ENCODE data around the gene CCDC154. TPM values are rescaled to one million over a fixed set of nuclear protein-coding genes. Genes with fewer than 3 reads are reported as not detected.
A peak's percentile ranks its signal among the peaks of the same experiment; 100 is the strongest.

Gene CCDC154
- total and polyA plus RNA-seq, 9 of the 15 experiments (the other 6 are each of a cell fraction or from before 2014, with no cell fraction given): 0.15 to 1.4 (median 0.20) TPM; not detected in 5

- no peak for DNase-seq (ENCODE audit: extremely low read depth in 1 of 4, low spot score in 3 of 4)
- CTCF ChIA-PET (ENCODE audit: low intra/inter-chr PET ratio): no interaction called here
- H4K20me1 ChIP-seq (replicated peaks; ENCODE audit: control insufficient read depth, insufficient read depth, low read length): no peaks in the 10 kb centered on the region
- no peaks in the 10 kb centered on the region for H3K9me1 ChIP-seq (ENCODE audit: control insufficient read depth, insufficient read depth, low read length)
- H3K9me3 ChIP-seq (replicated peaks; ENCODE audit: control insufficient read depth, insufficient read depth, low read depth, low read length): peaks cover 1% of the 10 kb centered on the region
- ATAC-seq: no peak
- FAIRE-seq: no peak
- intact Hi-C loops (cut with micrococcal nuclease) (no loop called here), in situ Hi-C loops (cut with MboI) (no loop called here)
- H2AFZ ChIP-seq (ENCODE audit: low read depth, low read length): no peak overlapping the region
- peaks cover 0 to 50% of the 10 kb centered on the region in 2 experiments; a peak in 2 of 5 replicates for H3K4me1 ChIP-seq (replicated peaks in 1 of 2; ENCODE audit: control insufficient read depth in 2 of 2, insufficient read depth in 2 of 2, low read length in 2 of 2)
- no peak overlapping the region for H3K4me3 ChIP-seq
- TF ChIP-seq DIDO1 (tag; IDR thresholded peaks at IDR 0.05; ENCODE audit: low read depth): no peak
- TF ChIP-seq, protein P1, sequence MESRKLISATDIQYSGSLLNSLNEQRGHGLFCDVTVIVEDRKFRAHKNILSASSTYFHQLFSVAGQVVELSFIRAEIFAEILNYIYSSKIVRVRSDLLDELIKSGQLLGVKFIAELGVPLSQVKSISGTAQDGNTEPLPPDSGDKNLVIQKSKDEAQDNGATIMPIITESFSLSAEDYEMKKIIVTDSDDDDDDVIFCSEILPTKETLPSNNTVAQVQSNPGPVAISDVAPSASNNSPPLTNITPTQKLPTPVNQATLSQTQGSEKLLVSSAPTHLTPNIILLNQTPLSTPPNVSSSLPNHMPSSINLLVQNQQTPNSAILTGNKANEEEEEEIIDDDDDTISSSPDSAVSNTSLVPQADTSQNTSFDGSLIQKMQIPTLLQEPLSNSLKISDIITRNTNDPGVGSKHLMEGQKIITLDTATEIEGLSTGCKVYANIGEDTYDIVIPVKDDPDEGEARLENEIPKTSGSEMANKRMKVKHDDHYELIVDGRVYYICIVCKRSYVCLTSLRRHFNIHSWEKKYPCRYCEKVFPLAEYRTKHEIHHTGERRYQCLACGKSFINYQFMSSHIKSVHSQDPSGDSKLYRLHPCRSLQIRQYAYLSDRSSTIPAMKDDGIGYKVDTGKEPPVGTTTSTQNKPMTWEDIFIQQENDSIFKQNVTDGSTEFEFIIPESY (CRISPR knock-in tag; IDR thresholded peaks at IDR 0.05): peak; percentile 75
- no peaks in the 10 kb centered on the region for H3K27me3 ChIP-seq (ENCODE audit: control insufficient read depth in 2 of 2, insufficient read depth in 2 of 2, low read length in 2 of 2)
- peaks cover 16% of the 10 kb centered on the region for H3K79me2 ChIP-seq (ENCODE audit: control insufficient read depth, insufficient read depth, low read length)
- H3K36me3 ChIP-seq (ENCODE audit: control insufficient read depth, insufficient read depth, low read length): peaks cover 4% of the 10 kb centered on the region; the same call in 1 of the 3 replicates
- H3K27ac ChIP-seq (ENCODE audit: extremely low read depth, low read depth, low read length): no peak overlapping the region
- BruUV-seq (replicated peaks): no TSS peak
- no peak overlapping the region for H3K4me2 ChIP-seq (ENCODE audit: insufficient read depth, low read length)
- POLR2A ChIA-PET: no interaction called here
- 66% methylated on average over 12 of the region's 12 CpGs for WGBS (ENCODE audit: insufficient coverage, low coverage, missing lambda C conversion rate)
- no peak overlapping the region for H3K9ac ChIP-seq (ENCODE audit: insufficient read depth in 1 of 2, low read depth in 2 of 2, low read length in 2 of 2)
These were observed 20.3 kb downstream of the CCDC154 start for GRCh38 chr16:1424028-1424427.

DNA sequence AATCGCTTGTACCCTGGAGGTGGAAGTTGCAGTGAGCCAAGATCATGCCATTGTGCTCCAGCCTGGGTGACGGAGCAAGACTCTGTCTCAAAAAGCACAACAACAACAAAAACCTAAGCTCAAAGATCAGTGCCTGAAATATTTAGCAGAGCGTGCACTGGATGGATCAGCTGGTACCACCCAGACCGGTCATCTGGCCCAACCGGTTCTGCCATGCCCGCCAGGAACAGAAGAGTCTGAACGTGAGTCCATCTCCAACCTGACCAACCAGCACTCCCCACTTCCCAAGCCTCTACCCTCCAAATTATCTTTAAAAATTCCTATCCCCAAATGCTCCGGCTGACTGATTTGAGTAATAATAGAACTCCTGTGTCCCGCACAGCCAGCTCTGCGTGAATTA, 22.3 kb downstream of the CCDC154 start:
- H3K9ac ChIP-seq (ENCODE audit: insufficient read depth in 1 of 2, low read depth in 2 of 2, low read length in 2 of 2): no peak overlapping the region
- H4K20me1 ChIP-seq (replicated peaks; ENCODE audit: control insufficient read depth, insufficient read depth, low read length): no peaks in the 10 kb centered on the region
- intact Hi-C loops (cut with micrococcal nuclease): no loop called here
- H3K36me3 ChIP-seq (ENCODE audit: control insufficient read depth, insufficient read depth, low read length): peaks cover 15% of the 10 kb centered on the region; the same call in 1 of the 3 replicates
- H3K9me3 ChIP-seq (replicated peaks; ENCODE audit: control insufficient read depth, insufficient read depth, low read depth, low read length): peaks cover 1% of the 10 kb centered on the region
- H3K27ac ChIP-seq (ENCODE audit: extremely low read depth, low read depth, low read length): no peak overlapping the region
- no TSS peak for BruUV-seq (replicated peaks)
- WGBS (ENCODE audit: insufficient coverage, low coverage, missing lambda C conversion rate): 85% methylated on average over 9 of the region's 10 CpGs
- in situ Hi-C loops (cut with MboI): no loop called here
- no peak for DNase-seq (ENCODE audit: extremely low read depth in 1 of 4, low spot score in 3 of 4)
- no peak for FAIRE-seq
- ChIA-PET CTCF (ENCODE audit: low intra/inter-chr PET ratio) (no interaction called here), POLR2A (interaction anchor here (1.1 to 1.4 kb wide), 2 partner anchors 20 to 56 kb away, joined by 3 read pairs; no protein-coding TSS in a partner anchor)
- no peak overlapping the region for H3K4me3 ChIP-seq
- H3K9me1 ChIP-seq (ENCODE audit: control insufficient read depth, insufficient read depth, low read length): no peaks in the 10 kb centered on the region
- H3K4me1 ChIP-seq (replicated peaks in 1 of 2; ENCODE audit: control insufficient read depth in 2 of 2, insufficient read depth in 2 of 2, low read length in 2 of 2): peaks cover 3 to 44% of the 10 kb centered on the region in 2 experiments; a peak in 2 of 5 replicates
- H2AFZ ChIP-seq (ENCODE audit: low read depth, low read length): no peak overlapping the region
- H3K79me2 ChIP-seq (ENCODE audit: control insufficient read depth, insufficient read depth, low read length): peaks cover 31% of the 10 kb centered on the region
- no peaks in the 10 kb centered on the region for H3K27me3 ChIP-seq (ENCODE audit: control insufficient read depth in 2 of 2, insufficient read depth in 2 of 2, low read length in 2 of 2)
- no peak overlapping the region for H3K4me2 ChIP-seq (ENCODE audit: insufficient read depth, low read length)
- no peak for ATAC-seq
- TF ChIP-seq, protein P2, sequence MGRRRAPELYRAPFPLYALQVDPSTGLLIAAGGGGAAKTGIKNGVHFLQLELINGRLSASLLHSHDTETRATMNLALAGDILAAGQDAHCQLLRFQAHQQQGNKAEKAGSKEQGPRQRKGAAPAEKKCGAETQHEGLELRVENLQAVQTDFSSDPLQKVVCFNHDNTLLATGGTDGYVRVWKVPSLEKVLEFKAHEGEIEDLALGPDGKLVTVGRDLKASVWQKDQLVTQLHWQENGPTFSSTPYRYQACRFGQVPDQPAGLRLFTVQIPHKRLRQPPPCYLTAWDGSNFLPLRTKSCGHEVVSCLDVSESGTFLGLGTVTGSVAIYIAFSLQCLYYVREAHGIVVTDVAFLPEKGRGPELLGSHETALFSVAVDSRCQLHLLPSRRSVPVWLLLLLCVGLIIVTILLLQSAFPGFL (CRISPR knock-in tag; IDR thresholded peaks at IDR 0.05): no peak
- TF ChIP-seq, protein P3, sequence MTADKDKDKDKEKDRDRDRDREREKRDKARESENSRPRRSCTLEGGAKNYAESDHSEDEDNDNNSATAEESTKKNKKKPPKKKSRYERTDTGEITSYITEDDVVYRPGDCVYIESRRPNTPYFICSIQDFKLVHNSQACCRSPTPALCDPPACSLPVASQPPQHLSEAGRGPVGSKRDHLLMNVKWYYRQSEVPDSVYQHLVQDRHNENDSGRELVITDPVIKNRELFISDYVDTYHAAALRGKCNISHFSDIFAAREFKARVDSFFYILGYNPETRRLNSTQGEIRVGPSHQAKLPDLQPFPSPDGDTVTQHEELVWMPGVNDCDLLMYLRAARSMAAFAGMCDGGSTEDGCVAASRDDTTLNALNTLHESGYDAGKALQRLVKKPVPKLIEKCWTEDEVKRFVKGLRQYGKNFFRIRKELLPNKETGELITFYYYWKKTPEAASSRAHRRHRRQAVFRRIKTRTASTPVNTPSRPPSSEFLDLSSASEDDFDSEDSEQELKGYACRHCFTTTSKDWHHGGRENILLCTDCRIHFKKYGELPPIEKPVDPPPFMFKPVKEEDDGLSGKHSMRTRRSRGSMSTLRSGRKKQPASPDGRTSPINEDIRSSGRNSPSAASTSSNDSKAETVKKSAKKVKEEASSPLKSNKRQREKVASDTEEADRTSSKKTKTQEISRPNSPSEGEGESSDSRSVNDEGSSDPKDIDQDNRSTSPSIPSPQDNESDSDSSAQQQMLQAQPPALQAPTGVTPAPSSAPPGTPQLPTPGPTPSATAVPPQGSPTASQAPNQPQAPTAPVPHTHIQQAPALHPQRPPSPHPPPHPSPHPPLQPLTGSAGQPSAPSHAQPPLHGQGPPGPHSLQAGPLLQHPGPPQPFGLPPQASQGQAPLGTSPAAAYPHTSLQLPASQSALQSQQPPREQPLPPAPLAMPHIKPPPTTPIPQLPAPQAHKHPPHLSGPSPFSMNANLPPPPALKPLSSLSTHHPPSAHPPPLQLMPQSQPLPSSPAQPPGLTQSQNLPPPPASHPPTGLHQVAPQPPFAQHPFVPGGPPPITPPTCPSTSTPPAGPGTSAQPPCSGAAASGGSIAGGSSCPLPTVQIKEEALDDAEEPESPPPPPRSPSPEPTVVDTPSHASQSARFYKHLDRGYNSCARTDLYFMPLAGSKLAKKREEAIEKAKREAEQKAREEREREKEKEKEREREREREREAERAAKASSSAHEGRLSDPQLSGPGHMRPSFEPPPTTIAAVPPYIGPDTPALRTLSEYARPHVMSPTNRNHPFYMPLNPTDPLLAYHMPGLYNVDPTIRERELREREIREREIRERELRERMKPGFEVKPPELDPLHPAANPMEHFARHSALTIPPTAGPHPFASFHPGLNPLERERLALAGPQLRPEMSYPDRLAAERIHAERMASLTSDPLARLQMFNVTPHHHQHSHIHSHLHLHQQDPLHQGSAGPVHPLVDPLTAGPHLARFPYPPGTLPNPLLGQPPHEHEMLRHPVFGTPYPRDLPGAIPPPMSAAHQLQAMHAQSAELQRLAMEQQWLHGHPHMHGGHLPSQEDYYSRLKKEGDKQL (CRISPR knock-in tag; IDR thresholded peaks at IDR 0.05; ENCODE audit: borderline replicate concordance): no peak
